ENCODE results near the gene ABHD15. TPM values are rescaled to one million over a fixed set of nuclear protein-coding genes. Genes with fewer than 3 reads are reported as not detected.

The ABHD15 gene
- total RNA-seq, result 10 to 100 TPM; 10.1 to 15.1 TPM

GRCh38 chr17:29566473-29567303 lies at the start of gene ABHD15:
ABHD15 (minus strand) TSS chr17:29567037; CDS start chr17:29566966, 71 bp downstream.
- peak within 1 kb of the TSS; percentile 98 for H3K4me3 Mint-ChIP-seq
- no peaks in the 10 kb centered on the region for H3K9me3 Mint-ChIP-seq
- H3K36me3 Mint-ChIP-seq (ENCODE audit: low read depth), result peaks cover 20% of the 10 kb centered on the region
- peaks cover 18% of the 10 kb centered on the region for H3K4me1 Mint-ChIP-seq
- peak within 1 kb of the TSS; percentile 94 for H3K27ac Mint-ChIP-seq
- H3K27me3 Mint-ChIP-seq, result no peaks in the 10 kb centered on the region
- peak; percentile 49 for ATAC-seq (replicated peaks)

GRCh38 chr17:29615492-29616299 lies 48.9 kb upstream of the ABHD15 start:
- ATAC-seq (replicated peaks), result peak; percentile 73
- no peaks in the 10 kb centered on the region for H3K9me3 Mint-ChIP-seq
- peaks cover 23% of the 10 kb centered on the region for H3K4me1 Mint-ChIP-seq
- H3K36me3 Mint-ChIP-seq (ENCODE audit: low read depth), result no peaks in the 10 kb centered on the region
- peak overlapping the region; percentile 85 for H3K4me3 Mint-ChIP-seq
- peak overlapping the region; percentile 76 for H3K27ac Mint-ChIP-seq
- no peaks in the 10 kb centered on the region for H3K27me3 Mint-ChIP-seq

- peak; percentile 13 for ATAC-seq (replicated peaks)
- no peaks in the 10 kb centered on the region for H3K9me3 Mint-ChIP-seq
These were observed 48.2 kb upstream of the ABHD15 start for GRCh38 chr17:29615048-29615385.

GRCh38 chr17:29614349-29615047 lies 47.7 kb upstream of the ABHD15 start:
- Mint-ChIP-seq H3K4me3 (peak overlapping the region; percentile 85), H3K9me3 (no peaks in the 10 kb centered on the region), H3K27me3 (no peaks in the 10 kb centered on the region), H3K36me3 (ENCODE audit: low read depth) (no peaks in the 10 kb centered on the region), H3K27ac (peak overlapping the region; percentile 76), H3K4me1 (peaks cover 23% of the 10 kb centered on the region)
- no peak for ATAC-seq (replicated peaks)

More at GRCh38 chr17:29615048-29615385, 48.2 kb upstream of the ABHD15 start:
- H3K4me3 Mint-ChIP-seq, result peak overlapping the region; percentile 85
- H3K36me3 Mint-ChIP-seq (ENCODE audit: low read depth), result no peaks in the 10 kb centered on the region
- peak overlapping the region; percentile 76 for H3K27ac Mint-ChIP-seq
- H3K27me3 Mint-ChIP-seq, result no peaks in the 10 kb centered on the region
- H3K4me1 Mint-ChIP-seq, result peaks cover 23% of the 10 kb centered on the region

- Mint-ChIP-seq H3K36me3 (ENCODE audit: low read depth) (no peaks in the 10 kb centered on the region), H3K9me3 (no peaks in the 10 kb centered on the region), H3K4me1 (peaks cover 23% of the 10 kb centered on the region), H3K4me3 (peak overlapping the region; percentile 85), H3K27me3 (no peaks in the 10 kb centered on the region), H3K27ac (no peak overlapping the region)
- no peak for ATAC-seq (replicated peaks)
These were observed 47.0 kb upstream of the ABHD15 start for GRCh38 chr17:29613856-29614255.

GRCh38 chr17:29613352-29613837 lies 46.6 kb upstream of the ABHD15 start:
- H3K36me3 Mint-ChIP-seq (ENCODE audit: low read depth), result no peaks in the 10 kb centered on the region
- no peaks in the 10 kb centered on the region for H3K27me3 Mint-ChIP-seq
- no peaks in the 10 kb centered on the region for H3K9me3 Mint-ChIP-seq
- H3K4me1 Mint-ChIP-seq, result peaks cover 23% of the 10 kb centered on the region
- peak overlapping the region; percentile 85 for H3K4me3 Mint-ChIP-seq
- no peak overlapping the region for H3K27ac Mint-ChIP-seq
- peak; percentile 55 for ATAC-seq (replicated peaks)

- Mint-ChIP-seq H3K27ac (no peak overlapping the region), H3K9me3 (no peaks in the 10 kb centered on the region), H3K4me1 (peaks cover 23% of the 10 kb centered on the region), H3K36me3 (ENCODE audit: low read depth) (no peaks in the 10 kb centered on the region), H3K4me3 (no peak overlapping the region), H3K27me3 (no peaks in the 10 kb centered on the region)
- no peak for ATAC-seq (replicated peaks)
These were observed 45.8 kb upstream of the ABHD15 start for GRCh38 chr17:29612404-29613280.

- no peak overlapping the region for H3K27ac Mint-ChIP-seq
- no peak overlapping the region for H3K4me3 Mint-ChIP-seq
- H3K36me3 Mint-ChIP-seq (ENCODE audit: low read depth), result no peaks in the 10 kb centered on the region
- peaks cover 20% of the 10 kb centered on the region for H3K4me1 Mint-ChIP-seq
- no peaks in the 10 kb centered on the region for H3K9me3 Mint-ChIP-seq
- no peaks in the 10 kb centered on the region for H3K27me3 Mint-ChIP-seq
- ATAC-seq (replicated peaks), result no peak
These were observed 45.2 kb upstream of the ABHD15 start for GRCh38 chr17:29612094-29612403.

- Mint-ChIP-seq H3K4me3 (no peak overlapping the region), H3K9me3 (no peaks in the 10 kb centered on the region)
- no peak for ATAC-seq (replicated peaks)
These were observed 44.7 kb upstream of the ABHD15 start for GRCh38 chr17:29611351-29612093.

GRCh38 chr17:29610395-29610794 lies 43.6 kb upstream of the ABHD15 start:
- no peak overlapping the region for H3K4me3 Mint-ChIP-seq
- H3K4me1 Mint-ChIP-seq, result peaks cover 8% of the 10 kb centered on the region
- no peaks in the 10 kb centered on the region for H3K36me3 Mint-ChIP-seq (ENCODE audit: low read depth)
- no peak overlapping the region for H3K27ac Mint-ChIP-seq
- no peaks in the 10 kb centered on the region for H3K9me3 Mint-ChIP-seq
- ATAC-seq (replicated peaks), result no peak
- no peaks in the 10 kb centered on the region for H3K27me3 Mint-ChIP-seq

More at GRCh38 chr17:29611351-29612093, 44.7 kb upstream of the ABHD15 start:
- Mint-ChIP-seq H3K36me3 (ENCODE audit: low read depth) (no peaks in the 10 kb centered on the region), H3K4me1 (peaks cover 15% of the 10 kb centered on the region), H3K27ac (no peak overlapping the region), H3K27me3 (no peaks in the 10 kb centered on the region)

- ATAC-seq (replicated peaks), result no peak
- no peaks in the 10 kb centered on the region for H3K27me3 Mint-ChIP-seq
- H3K9me3 Mint-ChIP-seq, result no peaks in the 10 kb centered on the region
- H3K27ac Mint-ChIP-seq, result no peak overlapping the region
- no peaks in the 10 kb centered on the region for H3K4me1 Mint-ChIP-seq
- no peak overlapping the region for H3K4me3 Mint-ChIP-seq
- H3K36me3 Mint-ChIP-seq (ENCODE audit: low read depth), result no peaks in the 10 kb centered on the region
These were observed 42.1 kb upstream of the ABHD15 start for GRCh38 chr17:29608986-29609385.

- Mint-ChIP-seq H3K27ac (no peak overlapping the region), H3K4me1 (no peaks in the 10 kb centered on the region), H3K4me3 (no peak overlapping the region), H3K36me3 (ENCODE audit: low read depth) (no peaks in the 10 kb centered on the region), H3K27me3 (no peaks in the 10 kb centered on the region), H3K9me3 (no peaks in the 10 kb centered on the region)
- ATAC-seq (replicated peaks), result no peak
These were observed 40.8 kb upstream of the ABHD15 start for GRCh38 chr17:29607557-29608195.

Data from activated T-helper 17 cell treated with anti-CD3 and anti-CD28 coated beads, Interleukin-2, amount 50 U/mL, for 72 hours (primary cell).